ENCODE results near the gene FAM120B.

GRCh38 chr6:170424604-170425126 is 118.1 kb downstream of the FAM120B start:
- TF ChIP-seq EZH2 (IDR thresholded peaks at IDR 0.05; ENCODE audit: insufficient read depth, poor library complexity, severe bottlenecking) (no peak), EZH2phosphoT487 (IDR thresholded peaks at IDR 0.05; ENCODE audit: insufficient read depth, low read depth) (no peak)
